Colon (tissue), 2 donors: ENCODE data around the gene ACSS1.

ENCODE experiments used
- FAIRE-seq: peaks from 2 replicates; lab custom pipeline; 2012; peaks lifted over from hg19 to GRCh38; lab: Jason Lieb, UNC
- donor health status: control.
- donor health status: control.

Gene ACSS1

DNA sequence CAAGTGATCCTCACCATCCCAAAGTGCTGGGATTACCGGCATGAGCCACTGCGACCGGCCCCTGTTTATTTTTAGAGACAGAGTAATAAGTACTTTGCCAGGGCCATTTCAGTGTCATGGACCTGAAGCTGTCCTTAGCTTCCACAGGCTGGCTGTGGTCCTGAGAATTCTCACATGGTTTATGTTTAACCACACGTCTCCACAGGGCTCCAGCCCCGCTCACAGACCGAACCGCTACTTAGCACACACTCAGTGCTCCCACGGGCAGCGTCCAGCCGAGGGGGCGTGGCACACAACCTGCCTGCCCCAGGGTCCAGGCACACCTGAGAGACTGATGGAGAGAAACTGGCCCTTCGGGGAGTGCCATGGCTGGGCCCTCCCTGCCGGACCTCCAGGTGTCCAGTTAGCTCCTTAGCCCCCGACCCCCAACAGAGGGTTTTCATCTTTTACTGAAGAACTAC, 11.7 kb downstream of the ACSS1 start:
- FAIRE-seq, result no peak

DNA sequence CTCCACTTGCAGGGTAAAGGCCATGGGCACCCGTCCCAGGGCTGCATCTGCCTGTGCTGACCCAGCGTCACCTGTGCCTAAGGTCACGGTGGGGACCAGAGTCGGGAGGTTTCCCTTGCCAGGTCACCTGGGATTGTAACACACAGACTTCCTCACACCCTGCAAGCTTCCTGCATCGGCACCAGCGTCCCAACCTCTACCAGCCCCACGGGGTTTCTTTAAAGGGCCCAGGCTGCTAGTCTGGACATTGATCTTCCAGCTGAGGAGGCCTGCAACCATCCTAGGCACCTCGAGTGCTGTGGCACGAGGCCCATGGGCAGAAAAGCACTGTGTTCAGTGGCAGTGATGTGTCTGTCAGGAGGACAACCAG, 12.6 kb downstream of the ACSS1 start:
- no peak for FAIRE-seq

DNA sequence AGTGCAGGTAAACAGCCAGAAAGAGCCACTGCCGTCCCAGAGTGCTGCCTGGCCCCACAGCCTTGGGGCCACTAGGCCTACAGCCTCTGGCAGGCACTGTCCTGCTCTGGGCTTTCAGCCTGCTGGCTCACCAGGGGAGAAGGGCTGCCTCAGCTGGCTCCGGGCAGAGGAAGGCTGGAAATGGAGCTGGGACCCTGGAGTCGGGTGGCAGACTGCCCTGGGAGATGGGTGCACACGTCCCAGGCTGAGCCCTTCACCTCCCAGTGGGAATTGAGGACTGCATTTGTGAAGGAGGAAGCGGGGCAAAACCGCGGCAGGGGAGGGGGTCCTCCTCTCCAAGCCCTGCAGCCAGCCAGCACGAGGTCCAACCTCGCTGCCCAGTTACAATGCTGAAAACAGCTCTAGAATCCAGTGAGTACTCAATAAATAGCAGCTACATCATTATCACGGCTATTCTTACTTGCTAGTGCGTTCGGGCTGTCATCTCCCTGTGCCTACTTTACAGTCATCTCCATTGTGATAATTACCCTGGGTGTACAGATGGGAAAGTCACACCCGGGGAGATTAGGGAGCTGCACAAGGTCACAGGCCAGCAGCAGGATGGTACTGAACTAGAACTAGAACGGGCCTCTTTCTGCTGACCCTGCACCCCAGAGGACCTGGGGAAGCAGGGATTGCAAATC, 13.1 kb downstream of the ACSS1 start:
- no peak for FAIRE-seq

DNA sequence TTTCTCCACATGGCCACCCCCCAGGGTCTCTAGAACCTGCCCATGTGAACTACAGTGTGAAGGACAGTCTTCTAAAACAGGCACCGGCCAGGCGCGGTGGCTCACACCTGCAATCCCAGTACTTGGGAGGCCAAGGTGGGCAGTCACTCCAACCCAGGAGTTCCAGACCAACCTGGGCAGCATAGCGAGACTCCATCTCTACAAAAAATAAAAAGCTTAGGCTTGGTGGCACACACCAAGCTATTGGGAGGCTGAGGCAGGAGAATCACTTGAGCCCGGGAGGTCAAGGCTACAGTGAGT, 13.7 kb downstream of the ACSS1 start:
- no peak for FAIRE-seq

DNA sequence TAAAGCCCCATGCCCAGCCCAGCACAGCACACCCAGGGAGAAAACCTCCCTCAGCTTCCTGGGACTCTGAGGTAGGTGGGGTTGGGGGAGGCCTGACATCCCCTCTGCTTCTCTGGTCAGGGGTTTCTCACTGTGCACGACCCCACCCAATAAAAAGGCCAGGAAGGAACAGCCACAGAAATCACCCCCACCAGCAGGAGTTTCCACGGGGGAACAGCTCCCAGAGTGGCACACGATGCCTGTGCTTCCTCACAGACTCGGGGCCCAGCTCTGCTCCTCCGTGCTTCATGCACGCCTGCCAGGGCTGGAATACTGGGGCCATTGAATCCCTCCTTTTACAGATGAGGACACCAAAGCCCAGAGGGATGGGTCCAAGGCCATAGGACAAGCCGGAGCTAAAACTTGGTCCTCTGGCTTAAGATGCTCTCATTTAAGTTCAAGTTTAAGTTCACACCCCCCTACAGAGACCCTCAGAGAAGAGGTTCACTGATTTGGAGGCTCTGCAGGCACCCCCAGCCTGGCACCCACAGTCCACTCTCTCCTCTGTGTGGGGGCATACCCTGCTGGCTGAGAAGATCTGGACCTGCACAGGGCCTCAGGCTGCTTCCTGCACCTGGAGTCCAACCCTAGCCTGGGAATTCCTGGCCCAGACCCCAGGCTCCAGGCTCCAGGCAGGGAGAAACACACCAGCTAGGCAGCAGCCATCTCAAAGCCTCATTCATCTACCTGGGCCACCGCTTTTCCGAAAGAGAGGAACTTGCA, 14.3 kb downstream of the ACSS1 start:
- FAIRE-seq, result no peak

DNA sequence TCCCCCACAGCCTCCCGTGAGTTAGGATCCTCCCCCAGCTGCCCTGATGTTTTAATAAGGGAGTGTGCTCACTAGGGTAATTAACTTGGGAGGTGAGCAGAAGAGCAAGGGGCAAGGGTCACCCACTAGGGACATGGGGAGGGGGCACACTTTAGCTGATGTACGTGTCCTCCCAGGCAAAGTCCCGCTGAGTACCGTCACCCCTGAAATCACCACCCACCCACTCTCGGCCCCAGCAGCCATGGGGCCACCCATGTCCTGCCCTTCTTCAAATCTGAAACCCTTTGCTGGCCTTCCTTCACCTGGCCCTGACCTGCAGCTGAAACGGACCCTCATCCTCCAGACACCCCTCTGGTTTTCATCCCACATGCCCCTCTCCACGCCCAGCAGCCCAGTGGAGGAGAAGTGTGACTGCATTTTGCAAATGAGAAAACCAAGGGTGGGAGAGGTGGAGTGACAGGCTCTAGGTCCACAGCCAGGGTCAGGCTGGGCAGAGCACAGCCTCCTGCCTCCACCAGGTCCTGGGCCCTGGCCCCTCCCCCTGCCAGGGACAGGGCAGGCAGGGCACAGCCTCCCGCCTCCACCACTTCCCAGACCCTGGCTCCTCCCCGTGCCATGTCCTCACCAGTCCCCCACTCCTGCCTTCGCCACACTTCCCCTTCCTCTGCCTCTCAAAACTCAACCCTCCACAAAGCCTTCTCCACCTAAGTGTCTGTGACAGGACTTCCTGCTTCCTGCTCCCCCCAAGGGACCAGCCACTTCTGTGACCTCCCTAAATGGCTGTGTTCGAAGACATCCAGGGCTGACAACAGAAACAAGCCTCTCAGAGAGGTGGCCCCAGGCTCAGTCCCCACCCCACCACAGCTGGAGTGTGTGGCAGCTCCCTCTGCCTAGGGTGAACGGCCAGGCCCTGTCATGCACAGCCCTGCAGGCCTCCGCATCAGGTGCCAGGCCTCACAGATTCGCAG, 15.1 kb downstream of the ACSS1 start:
- FAIRE-seq, result no peak

DNA sequence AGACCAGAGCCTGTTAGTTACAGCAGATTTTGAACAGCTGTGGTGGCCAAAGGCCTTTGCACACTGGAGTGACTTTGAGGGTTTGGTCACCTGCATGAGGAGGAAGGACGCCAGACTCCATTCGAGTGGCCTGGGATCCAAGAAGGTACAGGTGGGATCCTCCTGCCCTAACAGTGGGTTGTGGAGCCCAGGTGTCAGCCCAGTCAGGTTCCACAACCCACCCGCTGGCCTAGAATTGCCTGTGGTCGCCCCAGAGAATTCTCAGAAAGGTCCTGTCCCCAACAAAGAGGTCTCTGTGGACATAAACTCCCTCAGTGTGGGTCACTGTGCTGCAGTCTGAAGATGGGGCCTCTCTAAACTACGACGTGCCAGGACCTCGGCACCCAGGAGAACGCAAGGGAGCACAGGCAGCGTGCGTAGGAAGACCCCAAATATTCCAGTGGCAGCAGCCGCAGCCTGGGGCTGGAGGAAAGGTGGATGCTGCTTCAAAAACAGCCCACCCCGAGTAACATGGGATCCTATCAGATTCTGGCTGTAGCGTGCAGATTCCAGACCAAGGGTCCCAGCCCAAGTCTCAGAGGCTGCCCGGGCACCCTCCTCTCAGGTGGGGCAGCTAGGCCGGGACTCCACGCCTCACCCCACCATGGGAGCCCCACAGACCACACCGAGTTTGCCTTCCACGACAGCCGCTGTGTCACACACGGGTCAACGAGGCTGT, 16.0 kb downstream of the ACSS1 start:
- no peak for FAIRE-seq

DNA sequence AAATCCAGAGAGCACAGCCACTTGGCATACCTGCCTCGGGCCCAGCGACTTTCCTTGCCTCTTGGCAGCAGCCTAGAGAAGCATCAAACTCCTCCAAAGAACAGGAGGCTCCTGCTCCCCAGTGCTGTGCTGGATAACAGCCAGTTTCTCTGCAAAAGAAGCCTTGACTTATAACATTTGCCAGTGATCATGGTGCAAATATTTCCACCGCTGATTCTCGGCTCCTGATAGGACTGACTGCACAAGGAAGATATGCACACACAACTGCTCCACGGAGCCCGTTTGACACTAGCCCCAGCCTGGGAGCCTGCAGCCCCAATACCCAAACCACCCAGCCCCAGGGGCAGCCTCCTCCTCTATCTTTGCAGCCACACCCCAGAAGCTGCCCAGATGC, 17.5 kb downstream of the ACSS1 start:
- FAIRE-seq, result no peak

DNA sequence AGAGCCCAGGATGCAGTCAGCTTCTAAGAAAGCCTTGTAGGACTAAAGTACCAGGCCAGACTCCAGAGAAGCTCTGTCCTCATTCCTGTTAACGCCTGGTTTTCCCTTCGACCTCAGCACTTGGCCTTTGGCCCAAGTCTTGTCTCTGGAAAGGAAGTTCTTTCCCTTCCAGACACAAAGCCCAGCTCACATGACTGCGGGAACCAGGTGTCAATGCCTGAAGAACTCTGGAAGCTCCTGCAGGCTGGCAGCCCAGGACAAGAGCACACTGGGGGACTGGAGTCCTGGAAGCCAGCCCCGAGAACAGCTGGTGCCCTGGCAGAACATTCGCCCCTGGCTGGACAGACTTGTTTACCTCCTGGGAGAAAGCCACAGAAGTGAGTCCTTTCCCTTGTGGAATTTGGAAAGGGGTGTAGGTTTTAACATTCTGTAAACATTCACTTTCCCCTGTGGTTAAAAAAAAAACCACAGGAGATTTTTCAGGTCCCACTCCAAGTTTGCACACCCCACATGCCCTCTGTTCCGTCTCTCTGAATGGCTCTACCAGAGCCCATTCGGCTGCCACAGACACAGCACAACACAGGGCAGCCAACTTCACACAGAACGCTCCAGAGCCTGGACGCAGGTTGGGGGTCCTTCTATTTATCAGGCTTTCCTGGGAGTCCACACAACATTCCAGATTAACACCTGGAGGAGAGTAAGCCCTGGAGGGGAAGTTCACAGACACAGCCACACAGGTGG, 18.1 kb downstream of the ACSS1 start:
- FAIRE-seq, result no peak

DNA sequence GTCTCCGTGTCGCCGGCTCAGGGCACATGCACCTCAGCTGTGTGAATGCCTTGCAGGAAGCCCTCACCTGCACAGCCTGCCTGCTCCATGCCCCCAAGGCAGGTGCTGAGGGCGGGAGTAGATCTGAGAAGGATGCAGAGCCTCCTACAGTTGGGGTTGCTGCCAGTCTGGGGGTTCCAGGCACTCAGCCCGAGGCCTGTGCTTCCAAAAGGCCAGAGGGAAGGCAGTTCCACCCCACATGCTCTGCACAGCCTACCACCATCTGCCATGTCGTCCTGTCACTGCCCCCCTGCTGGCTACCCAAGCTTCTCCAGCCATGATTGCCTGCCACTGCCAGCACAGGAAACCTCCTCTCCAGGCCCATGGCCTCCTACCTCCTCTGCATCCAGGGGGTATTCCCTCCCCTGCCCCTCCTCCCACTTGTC, 19.3 kb downstream of the ACSS1 start:
- FAIRE-seq, result no peak

DNA sequence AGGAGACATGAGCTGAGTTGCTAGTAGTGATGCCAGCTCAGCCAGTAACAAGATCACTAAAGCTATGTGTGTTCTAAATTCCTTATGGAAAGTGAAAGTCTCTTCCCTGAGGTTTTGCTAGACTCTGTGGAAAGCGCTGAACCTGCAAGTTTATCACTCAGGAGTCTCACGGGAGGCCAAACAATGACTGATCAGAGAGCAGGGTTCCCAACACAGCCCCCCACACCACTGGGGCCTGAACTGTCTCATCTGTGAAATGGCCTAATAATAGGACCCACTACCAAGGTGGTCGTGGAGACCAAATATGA, 19.9 kb downstream of the ACSS1 start:
- no peak for FAIRE-seq

DNA sequence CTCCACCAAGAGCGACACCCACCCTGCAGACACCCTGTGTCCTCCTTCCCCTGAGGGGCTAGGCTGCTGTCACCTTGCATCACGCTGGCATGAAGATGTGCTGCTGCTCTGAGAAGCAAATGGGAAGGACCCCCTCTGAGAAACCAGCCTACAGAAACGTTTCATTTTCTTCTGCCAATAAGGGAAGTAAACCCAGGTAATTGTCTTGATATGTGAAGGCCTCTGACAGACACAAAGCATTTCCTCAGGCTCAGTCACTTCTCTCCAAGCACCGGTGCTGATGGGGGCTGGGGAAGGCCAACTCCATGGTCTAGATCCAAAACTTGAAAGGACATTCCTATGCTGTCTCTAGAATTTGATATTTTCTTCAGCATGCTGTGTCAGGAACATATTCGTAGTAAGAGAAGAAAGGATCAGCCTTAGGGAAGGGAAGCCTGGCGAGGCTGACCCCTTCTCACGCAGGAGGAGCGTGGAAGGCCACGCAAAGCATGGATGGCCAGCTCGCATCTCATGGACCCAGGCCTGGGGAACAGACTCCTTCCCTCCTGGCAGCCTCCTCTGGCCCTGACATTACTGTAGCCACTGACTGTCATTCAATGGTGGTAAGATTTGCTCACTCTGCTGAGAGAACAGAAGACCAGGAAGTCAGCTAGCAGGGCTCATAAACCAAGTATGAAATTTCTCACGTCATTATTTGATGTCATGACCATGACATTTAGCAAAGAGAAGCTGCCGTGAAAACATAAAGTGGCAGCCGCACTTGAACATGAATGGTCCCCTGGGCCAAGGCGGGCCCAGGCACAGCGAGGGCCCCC, 20.4 kb downstream of the ACSS1 start:
- no peak for FAIRE-seq

DNA sequence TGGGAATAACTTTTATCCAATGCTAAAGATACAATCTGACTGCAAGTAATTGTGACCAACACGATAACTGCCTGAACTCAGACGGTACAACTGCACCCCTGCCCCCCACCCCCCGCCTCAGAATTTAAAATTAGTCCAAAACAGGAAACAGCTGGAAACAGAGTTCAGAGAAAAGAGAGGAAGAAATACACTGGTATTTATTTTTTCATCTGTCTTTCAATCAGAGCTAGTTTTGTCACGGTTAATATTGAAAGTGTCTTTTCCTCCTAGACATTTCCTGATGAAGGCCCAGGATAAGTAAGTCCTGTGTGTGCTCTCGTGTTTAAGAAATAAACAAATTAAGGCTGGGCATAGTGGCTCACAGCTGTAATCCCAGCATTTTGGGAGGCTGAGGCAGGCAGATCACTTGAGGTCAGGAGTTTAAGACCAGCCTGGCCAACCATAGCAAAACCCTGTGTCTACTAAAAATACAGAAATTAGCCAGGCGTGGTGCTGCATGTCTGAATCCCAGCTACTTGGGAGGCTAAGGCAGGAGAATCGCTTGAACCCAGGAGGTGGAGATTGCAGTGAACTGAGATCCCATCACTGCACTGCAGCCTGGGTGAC, 21.5 kb downstream of the ACSS1 start:
- no peak for FAIRE-seq

DNA sequence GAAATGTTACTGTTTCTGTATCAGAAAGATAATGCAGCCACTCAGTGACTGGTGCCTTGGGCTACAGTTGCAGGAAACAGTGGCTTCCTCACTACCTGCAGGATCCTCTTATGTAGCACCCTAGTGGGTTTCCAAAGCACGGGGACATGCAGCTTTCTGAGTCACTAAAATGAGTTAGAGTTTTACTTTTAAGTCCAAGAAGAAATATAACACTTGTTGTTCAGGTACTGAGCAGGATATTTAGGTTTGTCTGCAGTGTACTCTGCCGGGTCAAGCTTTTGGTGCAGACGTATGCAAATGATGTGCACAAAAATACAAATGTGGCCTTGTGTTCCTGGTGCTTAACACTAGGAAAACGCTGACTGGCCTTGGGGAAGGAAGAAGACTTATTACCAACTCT, 22.0 kb downstream of the ACSS1 start:
- no peak for FAIRE-seq

DNA sequence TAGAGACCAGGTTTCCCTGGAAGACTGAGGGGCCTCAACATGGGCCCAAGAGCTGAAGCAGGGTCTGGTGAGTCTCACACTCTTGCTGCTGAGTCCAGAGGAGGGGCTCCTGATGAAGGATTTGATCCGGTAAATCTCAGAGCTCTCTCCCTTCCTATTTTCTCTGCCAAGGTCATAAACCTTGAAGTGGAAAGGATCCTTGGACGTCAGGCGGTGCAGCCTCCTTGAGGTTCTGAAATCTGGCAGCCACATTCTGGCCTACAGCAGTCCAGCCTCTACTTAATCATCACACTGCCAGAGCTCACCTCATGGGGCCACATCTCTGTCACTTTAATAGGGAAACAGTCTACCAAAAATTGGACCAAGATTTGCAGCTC, 24.0 kb downstream of the ACSS1 start:
- no peak for FAIRE-seq

DNA sequence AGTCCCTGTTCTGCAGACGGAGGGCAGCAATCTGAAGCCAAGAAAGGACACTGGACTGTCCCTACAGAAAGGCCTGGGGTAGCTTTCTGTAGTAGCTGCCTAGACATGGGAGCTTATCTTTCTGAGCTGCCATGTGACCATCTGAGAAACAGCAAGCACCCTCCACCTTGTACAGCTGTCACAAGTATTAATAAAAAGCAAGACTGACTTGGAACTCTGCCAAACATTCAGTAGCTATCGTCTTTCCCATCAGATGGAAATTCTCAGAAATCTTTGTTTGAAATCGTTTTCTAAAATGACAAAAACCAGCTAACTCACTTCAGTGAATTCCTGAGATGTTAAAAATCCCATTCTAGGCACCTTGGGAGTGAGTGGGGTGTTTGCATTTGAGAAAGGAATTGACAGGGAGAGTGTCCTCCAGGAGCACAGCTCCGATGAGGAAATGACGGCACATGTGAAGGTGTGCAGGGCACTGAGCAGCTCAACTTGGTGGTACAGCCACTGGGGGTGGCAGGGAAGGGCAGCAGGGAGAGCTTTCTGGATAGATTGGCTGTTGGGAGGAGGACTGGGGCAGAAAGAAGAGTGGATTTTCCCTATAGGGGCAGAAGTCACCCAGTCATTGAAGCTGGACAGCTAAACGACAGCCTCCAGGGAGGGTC, 24.5 kb downstream of the ACSS1 start:
- no peak for FAIRE-seq

DNA sequence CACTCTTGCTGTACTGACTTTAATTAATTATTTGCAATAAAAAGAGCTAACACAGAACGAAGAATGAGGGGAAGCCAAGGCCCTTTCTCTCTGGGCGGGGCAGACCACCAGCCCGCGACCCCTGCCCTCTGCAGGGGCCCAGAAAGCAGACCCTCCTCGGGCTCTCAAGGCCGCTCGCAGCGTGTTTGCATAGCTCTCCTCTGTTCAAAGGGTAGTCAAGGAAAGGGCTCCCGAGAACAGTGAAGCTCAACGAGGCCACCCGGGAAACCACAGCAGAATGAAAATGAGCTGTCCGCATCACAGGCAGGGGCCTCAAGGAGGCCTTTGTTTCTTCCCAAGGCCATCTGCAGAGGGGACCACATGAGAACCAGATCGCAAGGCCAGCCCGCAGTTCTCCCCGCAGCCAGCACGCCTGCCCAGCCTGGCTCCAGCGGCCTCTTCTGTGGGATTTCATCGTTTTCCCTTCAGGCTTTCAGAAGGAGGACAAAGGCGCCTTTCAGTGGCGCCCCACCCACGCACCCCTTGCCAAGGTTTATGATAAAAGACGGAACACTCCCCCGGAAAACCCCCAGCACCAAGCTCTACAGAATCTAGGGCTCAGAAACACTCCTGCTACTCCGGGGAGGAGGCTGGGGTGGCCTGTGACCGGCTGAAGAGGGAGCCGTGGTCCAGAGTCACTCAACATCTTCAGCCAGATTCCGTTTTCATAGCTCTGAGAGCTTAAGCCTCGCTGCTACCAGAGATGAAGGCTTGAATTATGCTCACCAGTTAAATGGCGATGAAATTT, 25.3 kb downstream of the ACSS1 start:
- no peak for FAIRE-seq

DNA sequence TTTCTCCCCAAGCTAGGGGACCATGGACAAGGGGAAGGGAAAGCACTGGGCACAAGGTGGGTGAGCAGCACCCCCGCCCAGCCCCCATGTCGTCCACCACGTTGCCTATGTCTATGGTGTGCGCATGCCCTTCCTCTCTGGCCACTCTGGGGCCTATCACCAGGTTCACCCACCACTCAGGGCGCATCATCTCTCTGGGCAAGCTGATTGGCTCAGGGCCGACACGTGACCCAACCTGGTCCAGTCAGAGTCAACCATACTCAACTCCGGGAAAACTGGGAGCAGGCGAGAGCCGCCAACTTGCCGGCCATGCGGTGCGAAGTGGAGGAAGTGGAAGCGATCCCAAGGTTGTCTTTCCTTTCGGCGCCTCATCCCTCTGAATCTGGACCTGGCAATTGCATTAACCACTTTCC, 25.9 kb downstream of the ACSS1 start:
- FAIRE-seq, result no peak

DNA sequence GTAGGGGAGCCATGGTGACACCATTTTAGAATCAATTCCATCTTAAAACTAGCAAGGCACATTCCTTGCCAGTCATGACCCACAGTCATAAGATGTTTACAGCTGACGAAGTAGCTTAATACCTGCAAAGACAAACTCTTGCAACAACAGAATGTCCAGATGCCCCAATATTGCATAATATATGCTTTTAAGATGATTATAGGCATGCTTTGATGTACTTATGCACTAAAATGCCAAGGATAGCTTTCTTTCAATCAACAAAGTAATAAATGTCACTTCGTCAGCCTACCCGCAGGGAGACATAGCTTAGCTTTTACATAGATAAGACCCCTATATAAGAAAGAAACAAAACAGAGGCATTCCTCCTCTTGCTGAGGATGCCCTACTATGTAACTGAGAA, 26.7 kb downstream of the ACSS1 start:
- FAIRE-seq, result no peak
